ENCODE measurements around the gene S100A10.

- TF ChIP-seq POLR2A (IDR thresholded peaks at IDR 0.05; ENCODE audit: low read length) (no peak), GATA1 (IDR thresholded peaks at IDR 0.05; ENCODE audit: low read depth, low read length) (no peak)
Observed at GRCh38 chr1:151943591-151943990, 50.1 kb downstream of the S100A10 start.
